ENCODE data around the gene FAM83G.
"Not testable (repeated sequence)": the region's sequence is repeated elsewhere in the genome, so short reads cannot be mapped to it uniquely, and the experiment has no call there.

The FAM83G gene

GRCh38 chr17:18950944-18951905 lies 53.3 kb downstream of the FAM83G start:
- no peak for DNase-seq

GRCh38 chr17:18950346-18950745 lies 54.2 kb downstream of the FAM83G start:
- DNase-seq, result no peak

- no peak for DNase-seq
Observed at GRCh38 chr17:18949566-18949965, 55.0 kb downstream of the FAM83G start.

GRCh38 chr17:18948476-18949006 lies 56.0 kb downstream of the FAM83G start:
- DNase-seq, result no peak

GRCh38 chr17:18947866-18948265 lies 56.7 kb downstream of the FAM83G start:
- DNase-seq, result no peak

- DNase-seq, result no peak
Observed at GRCh38 chr17:18946536-18946935, 58.0 kb downstream of the FAM83G start.

- DNase-seq, result no peak
Observed at GRCh38 chr17:18944646-18945045, 59.9 kb downstream of the FAM83G start.

GRCh38 chr17:18938692-18939023 lies 65.9 kb downstream of the FAM83G start:
- DNase-seq, result no peak

GRCh38 chr17:18937981-18938691 lies 66.4 kb downstream of the FAM83G start:
- DNase-seq, result no peak

- no peak for DNase-seq
Observed at GRCh38 chr17:18933102-18934058, 71.2 kb downstream of the FAM83G start.

GRCh38 chr17:18932360-18933055 lies 72.1 kb downstream of the FAM83G start:
- no peak for DNase-seq

GRCh38 chr17:18928628-18929125 lies 75.9 kb downstream of the FAM83G start:
- no peak for DNase-seq

GRCh38 chr17:18925187-18925586 lies 79.4 kb downstream of the FAM83G start:
- no peak for DNase-seq

- not testable (repeated sequence) for DNase-seq
Observed at GRCh38 chr17:18922596-18922995, 82.0 kb downstream of the FAM83G start.

GRCh38 chr17:18921912-18922451 lies 82.6 kb downstream of the FAM83G start:
- DNase-seq, result no peak

GRCh38 chr17:18921485-18921884 lies 83.1 kb downstream of the FAM83G start:
- DNase-seq, result no peak

GRCh38 chr17:18920911-18921441 lies 83.6 kb downstream of the FAM83G start:
- no peak for DNase-seq

- no peak for DNase-seq
Observed at GRCh38 chr17:18919963-18920362, 84.6 kb downstream of the FAM83G start.

Measured in NCI-H1092 (cell line).